RWPE2 (cell line): Measurements from ENCODE around the gene ADGRG4.

ENCODE experiments used
- ATAC-seq: fragments of 200-7000 bp; cut with Tn5 transposase; 3 replicates; pipeline ENCODE4 v1.9.1; 2021; ENCODE audit warnings: low read depth
- DNase-seq: peaks from one replicate; pipeline ENCODE4 v3.0.0-alpha.2; 2020; ENCODE audit warnings: low spot score
- H3K27ac ChIP-seq: fragments of 450-650 bp; 2 replicates; pipeline ENCODE4 v1.5.1; 2017; ENCODE audit warnings: mild to moderate bottlenecking; ENCODE audit not compliant: poor library complexity, severe bottlenecking
- H3K27me3 ChIP-seq: fragments of 250-450 bp; sonication (Bioruptor Pico); 2 replicates; pipeline ENCODE4 v1.5.1; 2021; ENCODE audit warnings: mild to moderate bottlenecking, moderate library complexity; ENCODE audit not compliant: insufficient read depth, poor library complexity, severe bottlenecking
- H3K36me3 ChIP-seq: fragments of 250-450 bp; sonication (Bioruptor Pico); 2 replicates; pipeline ENCODE4 v1.5.1; 2020; ENCODE audit warnings: low read depth, mild to moderate bottlenecking, moderate library complexity
- H3K4me1 ChIP-seq: fragments of 250-450 bp; sonication (Bioruptor Pico); 2 replicates; pipeline ENCODE4 v1.5.1; 2021; ENCODE audit warnings: mild to moderate bottlenecking, moderate library complexity; ENCODE audit not compliant: insufficient read depth, poor library complexity, severe bottlenecking
- H3K4me3 ChIP-seq: fragments of 250-450 bp; sonication (Bioruptor Pico); 2 replicates; pipeline ENCODE4 v1.5.1; 2021; ENCODE audit warnings: mild to moderate bottlenecking, moderate library complexity; ENCODE audit not compliant: severe bottlenecking
- H3K9me3 ChIP-seq: fragments of 250-450 bp; sonication (Bioruptor Pico); 2 replicates; pipeline ENCODE4 v1.5.1; 2021; ENCODE audit warnings: mild to moderate bottlenecking, moderate library complexity; ENCODE audit not compliant: severe bottlenecking
- TF ChIP-seq, protein P1 (sequence below): fragments of 450-650 bp; IDR thresholded peaks from one replicate; pipeline ENCODE4 v1.5.1; 2017; ENCODE audit warnings: mild to moderate bottlenecking, moderate library complexity; ENCODE audit not compliant: poor library complexity, severe bottlenecking

Gene ADGRG4

DNA sequence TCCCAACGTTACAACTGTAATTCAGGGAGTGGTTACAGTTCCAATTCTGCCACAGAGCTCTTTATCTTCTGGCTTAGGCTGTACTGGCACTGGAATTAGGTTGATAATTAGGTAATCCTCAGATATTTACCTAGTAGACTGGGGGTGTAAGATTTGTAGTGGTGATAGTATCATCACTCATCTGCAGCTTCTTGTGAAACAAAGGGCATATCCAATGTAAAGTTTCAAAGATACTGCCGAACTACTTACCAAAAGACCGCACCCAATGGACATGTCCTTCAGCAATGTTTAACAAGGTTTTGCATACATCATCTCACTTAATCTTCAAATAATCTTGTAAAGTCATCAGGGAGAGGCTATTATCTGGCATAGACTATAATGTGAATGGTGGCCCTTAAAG lies 20.8 kb downstream of the ADGRG4 start:
- Histone ChIP-seq H3K36me3 (no peaks in the 10 kb centered on the region), H3K4me3 (no peak overlapping the region), H3K27ac (no peak overlapping the region), H3K9me3 (no peaks in the 10 kb centered on the region), H3K4me1 (no peaks in the 10 kb centered on the region), H3K27me3 (no peaks in the 10 kb centered on the region)
- TF ChIP-seq, protein P1, sequence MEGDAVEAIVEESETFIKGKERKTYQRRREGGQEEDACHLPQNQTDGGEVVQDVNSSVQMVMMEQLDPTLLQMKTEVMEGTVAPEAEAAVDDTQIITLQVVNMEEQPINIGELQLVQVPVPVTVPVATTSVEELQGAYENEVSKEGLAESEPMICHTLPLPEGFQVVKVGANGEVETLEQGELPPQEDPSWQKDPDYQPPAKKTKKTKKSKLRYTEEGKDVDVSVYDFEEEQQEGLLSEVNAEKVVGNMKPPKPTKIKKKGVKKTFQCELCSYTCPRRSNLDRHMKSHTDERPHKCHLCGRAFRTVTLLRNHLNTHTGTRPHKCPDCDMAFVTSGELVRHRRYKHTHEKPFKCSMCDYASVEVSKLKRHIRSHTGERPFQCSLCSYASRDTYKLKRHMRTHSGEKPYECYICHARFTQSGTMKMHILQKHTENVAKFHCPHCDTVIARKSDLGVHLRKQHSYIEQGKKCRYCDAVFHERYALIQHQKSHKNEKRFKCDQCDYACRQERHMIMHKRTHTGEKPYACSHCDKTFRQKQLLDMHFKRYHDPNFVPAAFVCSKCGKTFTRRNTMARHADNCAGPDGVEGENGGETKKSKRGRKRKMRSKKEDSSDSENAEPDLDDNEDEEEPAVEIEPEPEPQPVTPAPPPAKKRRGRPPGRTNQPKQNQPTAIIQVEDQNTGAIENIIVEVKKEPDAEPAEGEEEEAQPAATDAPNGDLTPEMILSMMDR = no peak
- ATAC-seq (0 out of 3 replicates have a peak, but pooled peaks have one; percentile 17), DNase-seq (no peak)

DNA sequence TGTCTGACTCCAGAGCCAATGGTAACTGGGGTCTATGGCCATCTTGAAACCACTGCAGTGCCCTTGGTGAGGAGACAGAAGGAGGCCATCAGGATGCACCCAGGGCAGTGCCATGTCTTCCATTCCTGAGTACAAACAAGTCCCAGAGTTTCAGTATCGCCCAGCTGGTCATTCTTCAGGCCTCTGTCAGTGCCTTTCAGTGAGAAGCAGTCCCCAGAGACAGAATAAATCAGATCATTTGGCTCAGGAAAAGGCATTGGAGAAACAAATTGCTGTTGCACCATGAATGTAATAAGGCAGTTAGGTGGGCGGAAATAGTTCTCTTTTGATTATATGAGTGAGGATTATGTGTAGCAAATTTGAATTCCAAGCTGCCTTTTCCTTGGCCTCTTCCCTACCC lies 21.3 kb downstream of the ADGRG4 start:
- no peak for ATAC-seq
- no peaks in the 10 kb centered on the region for H3K4me1 ChIP-seq
- TF ChIP-seq, protein P1 = no peak

DNA sequence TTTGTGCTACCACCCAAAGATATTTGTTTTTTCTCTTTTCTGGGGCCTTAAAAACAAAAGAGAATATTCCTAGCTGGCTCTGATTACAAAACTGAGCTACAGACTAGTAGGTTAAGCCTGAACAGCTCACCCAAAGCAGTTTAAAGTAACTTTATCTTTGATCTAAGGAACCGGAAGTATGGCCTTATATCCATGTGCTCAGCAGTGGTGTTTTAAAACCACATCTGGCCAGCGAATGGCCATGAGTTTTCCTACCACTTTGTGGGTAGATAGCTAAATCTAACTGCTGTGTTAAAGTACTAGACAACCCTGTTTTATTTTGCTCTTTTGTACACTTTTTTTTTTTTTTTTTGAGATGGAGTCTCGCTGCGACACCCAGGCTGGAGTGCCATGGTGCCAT lies 24.6 kb downstream of the ADGRG4 start:
- DNase-seq = no peak
- Histone ChIP-seq H3K36me3 (no peaks in the 10 kb centered on the region), H3K4me1 (no peaks in the 10 kb centered on the region), H3K4me3 (no peak overlapping the region), H3K9me3 (no peaks in the 10 kb centered on the region), H3K27me3 (no peaks in the 10 kb centered on the region), H3K27ac (no peak overlapping the region)
- TF ChIP-seq, protein P1 = no peak
- ATAC-seq = no peak

More for the DNA sequence above, 21.3 kb downstream of the ADGRG4 start:
- no peak for DNase-seq
- Histone ChIP-seq H3K4me3 (no peak overlapping the region), H3K27ac (no peak overlapping the region), H3K9me3 (no peaks in the 10 kb centered on the region), H3K36me3 (no peaks in the 10 kb centered on the region), H3K27me3 (no peaks in the 10 kb centered on the region)

DNA sequence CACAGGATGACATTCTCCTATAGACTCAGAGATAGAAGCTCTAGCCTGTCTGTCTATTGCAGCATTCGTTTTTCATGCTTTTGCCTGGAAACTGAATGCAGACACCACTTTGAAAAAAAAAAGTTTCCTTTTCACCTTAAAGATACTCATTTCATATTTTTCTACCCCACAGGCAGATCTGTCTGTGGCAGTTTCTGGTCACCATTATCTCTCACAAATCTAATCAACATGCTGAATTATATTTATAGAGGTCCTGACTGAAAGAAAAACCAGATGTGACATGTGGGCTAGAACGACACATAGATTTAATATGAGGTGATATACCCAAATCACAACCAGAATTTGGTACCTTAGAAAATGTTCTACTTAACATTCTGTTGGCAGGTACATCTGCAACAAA lies 28.2 kb downstream of the ADGRG4 start:
- DNase-seq (no peak), ATAC-seq (no peak)
- no peaks in the 10 kb centered on the region for H3K27me3 ChIP-seq
- H3K4me3 ChIP-seq = no peak overlapping the region
- H3K36me3 ChIP-seq = no peaks in the 10 kb centered on the region
- TF ChIP-seq, protein P1 = no peak
- H3K4me1 ChIP-seq = no peaks in the 10 kb centered on the region
- H3K27ac ChIP-seq = no peak overlapping the region
- H3K9me3 ChIP-seq = no peaks in the 10 kb centered on the region

DNA sequence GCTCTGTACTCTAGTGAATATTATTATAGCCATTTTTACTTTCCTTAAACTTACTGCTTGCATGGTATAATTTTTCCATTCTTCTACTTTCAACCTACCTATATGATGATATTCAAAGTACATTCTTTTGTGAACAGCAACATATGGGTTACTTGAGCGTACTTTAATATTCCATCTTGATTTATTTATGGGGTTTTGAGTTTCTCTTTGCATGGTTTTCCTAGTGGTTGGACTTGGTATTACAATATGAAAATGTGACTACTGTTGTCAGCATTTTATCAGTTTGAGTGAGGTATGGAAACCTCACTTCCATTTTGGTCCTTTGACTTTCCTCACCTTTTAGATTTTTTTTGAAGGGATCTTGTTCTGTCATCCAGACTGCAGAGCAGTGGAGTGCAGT lies 35.9 kb downstream of the ADGRG4 start:
- DNase-seq (no peak), ATAC-seq (no peak)
- no peak overlapping the region for H3K4me3 ChIP-seq
- H3K9me3 ChIP-seq = no peaks in the 10 kb centered on the region
- H3K27ac ChIP-seq = no peak overlapping the region
- H3K4me1 ChIP-seq = no peaks in the 10 kb centered on the region
- no peaks in the 10 kb centered on the region for H3K27me3 ChIP-seq
- no peaks in the 10 kb centered on the region for H3K36me3 ChIP-seq
- TF ChIP-seq, protein P1 = no peak
